Measurements from ENCODE around the gene NARS2. TPM values are rescaled to one million over a fixed set of nuclear protein-coding genes. Genes with fewer than 3 reads are reported as not detected.

NARS2 gene
- total RNA-seq, 2 donors from 2014 or later: 7.7 to 14.8 TPM

- Histone ChIP-seq H3K9me3 (no peaks in the 10 kb centered on the region), H3K4me3 (peak overlapping the region; percentile 81 to 83), H3K27ac (peak overlapping the region; percentile 96 to 99), H3K27me3 (no peaks in the 10 kb centered on the region), H3K4me1 (peaks cover 0 to 35% of the 10 kb centered on the region in 2 donors), H3K36me3 (no peaks in the 10 kb centered on the region)
- peak; percentile 31 to 42 for TF ChIP-seq CTCF (IDR thresholded peaks at IDR 0.05)
- DNase-seq (ENCODE audit: low spot score): peak; percentile 95
Observed at GRCh38 chr11:78416285-78417174, 158.1 kb downstream of the NARS2 start.

GRCh38 chr11:78415338-78415737 is 159.3 kb downstream of the NARS2 start:
- H3K27me3 ChIP-seq: no peaks in the 10 kb centered on the region

GRCh38 chr11:78414321-78415051 is 160.2 kb downstream of the NARS2 start:
- Histone ChIP-seq H3K4me3 (no peak overlapping the region), H3K4me1 (peaks cover 0 to 18% of the 10 kb centered on the region in 2 donors), H3K36me3 (no peaks in the 10 kb centered on the region), H3K27me3 (no peaks in the 10 kb centered on the region), H3K27ac (no peak overlapping the region), H3K9me3 (peaks cover 0 to 10% of the 10 kb centered on the region in 2 donors)
- TF ChIP-seq CTCF (IDR thresholded peaks at IDR 0.05): peak; percentile 49 to 71
- no peak for DNase-seq (ENCODE audit: low spot score)

More at GRCh38 chr11:78415338-78415737, 159.3 kb downstream of the NARS2 start:
- H3K36me3 ChIP-seq: no peaks in the 10 kb centered on the region
- H3K27ac ChIP-seq: peak overlapping the region; percentile 96 to 99
- H3K4me1 ChIP-seq: peaks cover 0 to 27% of the 10 kb centered on the region in 2 donors
- H3K9me3 ChIP-seq: peaks cover 0 to 1% of the 10 kb centered on the region in 2 donors
- no peak overlapping the region for H3K4me3 ChIP-seq
- no peak for TF ChIP-seq CTCF (IDR thresholded peaks at IDR 0.05)
- DNase-seq (ENCODE audit: low spot score): no peak

- H3K9me3 ChIP-seq: peaks cover 0 to 20% of the 10 kb centered on the region in 2 donors
- no peak for DNase-seq (ENCODE audit: low spot score)
- no peak overlapping the region for H3K27ac ChIP-seq
- H3K4me1 ChIP-seq: peaks cover 0 to 10% of the 10 kb centered on the region in 2 donors
- TF ChIP-seq CTCF (IDR thresholded peaks at IDR 0.05): no peak
- no peak overlapping the region for H3K4me3 ChIP-seq
- no peaks in the 10 kb centered on the region for H3K27me3 ChIP-seq
- no peaks in the 10 kb centered on the region for H3K36me3 ChIP-seq
Observed at GRCh38 chr11:78408619-78409018, 166.0 kb downstream of the NARS2 start.

- Histone ChIP-seq H3K9me3 (peaks cover 0 to 20% of the 10 kb centered on the region in 2 donors), H3K27ac (no peak overlapping the region), H3K36me3 (no peaks in the 10 kb centered on the region), H3K4me1 (peaks cover 0 to 11% of the 10 kb centered on the region in 2 donors), H3K4me3 (no peak overlapping the region), H3K27me3 (no peaks in the 10 kb centered on the region)
- TF ChIP-seq CTCF (IDR thresholded peaks at IDR 0.05): no peak
- DNase-seq (ENCODE audit: low spot score): no peak
Observed at GRCh38 chr11:78406568-78407196, 168.0 kb downstream of the NARS2 start.

Measured in right atrium auricular region (tissue), 2 donors.